Islet of Langerhans (tissue), 1 donor: ENCODE measurements around the gene DLX4.

ENCODE experiments used
- FAIRE-seq: peaks from one replicate; lab custom pipeline; 2011; peaks lifted over from hg19 to GRCh38; lab: Jason Lieb, UNC

DLX4 gene

GRCh38 chr17:49968405-49969133 is 421 bp upstream of the DLX4 start:
- no peak for FAIRE-seq

DNA sequence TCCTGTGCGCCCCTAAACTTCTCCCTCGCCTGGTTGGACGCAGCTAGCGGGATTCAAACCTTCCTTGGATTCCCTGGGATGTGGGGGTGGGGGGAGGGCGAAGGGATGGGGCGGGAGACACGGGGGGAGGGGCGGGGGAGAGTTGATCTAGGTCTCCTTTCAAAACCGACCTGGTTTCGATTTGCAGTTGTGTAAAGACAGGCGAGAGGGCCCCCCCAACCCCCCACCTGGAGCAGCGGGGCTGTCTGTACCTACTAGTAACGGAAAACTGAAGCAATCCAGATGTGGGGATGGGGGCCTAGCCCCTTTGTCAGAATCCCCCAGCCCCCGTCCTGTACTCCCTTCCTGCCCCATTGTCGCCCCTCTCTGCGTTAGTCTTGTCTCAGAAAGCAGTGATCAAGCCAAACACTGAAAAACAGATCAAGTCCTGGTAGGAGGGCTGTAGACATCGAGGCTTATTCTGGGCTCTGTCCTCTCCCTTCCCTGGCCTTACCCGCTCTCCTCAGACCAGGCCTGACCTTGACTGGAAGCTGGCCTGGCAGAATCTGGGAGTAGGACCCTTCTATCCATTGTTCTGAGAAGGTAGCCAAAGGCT is 902 bp downstream of the DLX4 start:
- FAIRE-seq = no peak

DNA sequence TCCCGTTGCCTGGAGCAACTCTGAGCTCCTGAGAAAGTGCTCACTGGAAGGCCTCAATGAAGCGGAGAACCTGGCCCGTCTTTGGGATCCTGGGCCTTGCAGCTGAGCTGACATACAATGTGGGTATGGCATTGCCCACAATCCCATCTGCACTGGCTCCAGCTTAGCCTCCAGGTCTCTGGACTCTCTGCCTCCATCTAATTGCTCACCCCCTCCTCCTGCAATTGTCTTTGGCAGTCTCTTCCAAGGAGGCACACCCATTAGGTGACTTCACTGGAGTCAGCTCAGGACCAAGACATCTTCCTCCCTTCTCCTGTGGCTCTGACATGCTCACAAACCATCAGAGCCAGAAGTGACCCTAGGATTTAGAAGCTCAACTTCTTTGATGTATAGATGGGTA is 1.5 kb downstream of the DLX4 start:
- FAIRE-seq = no peak

DNA sequence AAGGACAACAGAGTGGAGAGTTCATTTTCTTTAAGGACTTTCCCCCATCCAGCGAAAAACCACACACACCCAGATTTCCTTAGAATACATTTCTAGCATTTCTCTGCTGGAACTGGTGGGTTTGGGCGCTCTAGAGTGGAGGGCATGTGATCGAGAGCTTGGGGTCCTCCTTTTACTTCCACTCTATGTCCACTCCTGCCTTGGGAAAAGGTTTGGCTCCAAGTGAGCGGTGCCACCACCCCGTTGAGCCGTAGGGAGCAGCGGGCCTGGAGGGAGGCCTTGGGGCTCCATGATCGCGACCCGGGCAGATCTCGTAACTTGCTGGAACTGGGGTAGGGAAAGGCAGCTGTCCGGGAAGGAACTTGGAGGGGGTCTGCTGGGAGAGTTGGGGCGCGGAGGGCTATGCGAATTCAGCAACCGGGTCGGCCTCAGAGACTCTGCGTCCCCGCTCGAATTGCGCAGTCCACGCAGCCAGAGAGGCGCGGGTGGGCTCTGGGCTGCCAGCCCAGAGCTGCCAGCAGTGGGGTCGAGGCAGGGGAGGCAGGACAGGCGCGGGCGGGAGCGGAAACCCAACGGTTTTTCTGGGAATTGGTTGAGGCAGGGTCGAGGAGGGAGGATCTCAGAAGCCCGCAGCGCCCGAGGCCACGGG is 2.3 kb downstream of the DLX4 start:
- no peak for FAIRE-seq

DNA sequence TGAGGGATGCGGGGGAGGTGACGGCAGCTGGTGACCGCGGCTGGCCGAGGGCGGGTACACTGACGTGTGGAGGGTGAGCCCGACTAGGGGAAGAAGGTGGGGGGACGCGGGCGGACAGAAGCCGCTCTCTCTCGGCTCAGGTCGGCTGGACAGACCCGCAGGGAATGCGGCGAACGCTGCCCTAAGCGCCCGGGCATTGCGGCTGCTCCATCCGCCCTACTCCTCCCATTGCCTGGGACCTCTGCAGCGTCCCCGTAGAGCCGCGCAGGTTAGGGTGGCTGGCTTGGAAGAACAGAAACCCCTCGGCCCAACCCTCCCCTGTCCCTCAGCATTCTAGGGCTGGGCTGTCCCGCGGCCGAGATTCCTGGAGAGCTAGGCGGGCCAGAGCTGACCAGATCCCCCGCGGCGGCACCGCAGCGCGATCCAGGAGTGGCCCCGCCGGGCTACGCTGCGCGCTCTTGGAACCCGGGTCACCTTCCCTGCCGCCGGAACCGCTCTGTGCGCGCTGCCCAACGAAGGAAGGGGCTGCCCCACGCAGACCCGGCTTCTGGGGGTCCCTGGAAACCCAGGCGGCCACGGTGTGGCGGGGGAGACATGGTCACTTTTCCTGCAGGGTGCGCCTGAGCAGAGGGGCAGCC is 3.0 kb downstream of the DLX4 start:
- FAIRE-seq = no peak

GRCh38 chr17:49972486-49973270 is 3.7 kb downstream of the DLX4 start:
- no peak for FAIRE-seq

- FAIRE-seq = no peak
Observed at GRCh38 chr17:49973271-49973615, 4.3 kb downstream of the DLX4 start.

DNA sequence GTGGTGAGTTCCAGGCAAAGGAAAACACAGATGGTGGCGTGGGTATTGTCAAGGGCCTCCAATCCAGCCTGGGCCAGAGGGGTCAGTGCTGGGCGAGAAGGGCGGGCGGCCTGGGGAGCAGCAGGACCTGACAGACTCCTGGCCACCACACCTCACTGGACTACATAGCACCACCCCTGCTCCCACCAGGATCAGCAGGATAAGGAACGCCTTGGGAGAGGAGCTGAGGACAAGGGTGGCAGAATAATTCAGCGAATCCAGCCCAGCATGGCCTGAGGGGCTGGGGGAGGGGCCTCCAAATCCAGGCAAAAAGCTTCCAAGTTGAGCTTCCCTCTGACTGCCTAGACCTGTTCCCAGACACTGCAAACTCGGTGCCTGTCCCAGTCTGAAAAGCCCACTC is 6.5 kb downstream of the DLX4 start:
- FAIRE-seq = no peak

GRCh38 chr17:49976163-49976827 is 7.3 kb downstream of the DLX4 start:
- no peak for FAIRE-seq

GRCh38 chr17:49976828-49977202 is 7.8 kb downstream of the DLX4 start:
- no peak for FAIRE-seq

- no peak for FAIRE-seq
Observed at GRCh38 chr17:49977463-49978389, 8.7 kb downstream of the DLX4 start.

DNA sequence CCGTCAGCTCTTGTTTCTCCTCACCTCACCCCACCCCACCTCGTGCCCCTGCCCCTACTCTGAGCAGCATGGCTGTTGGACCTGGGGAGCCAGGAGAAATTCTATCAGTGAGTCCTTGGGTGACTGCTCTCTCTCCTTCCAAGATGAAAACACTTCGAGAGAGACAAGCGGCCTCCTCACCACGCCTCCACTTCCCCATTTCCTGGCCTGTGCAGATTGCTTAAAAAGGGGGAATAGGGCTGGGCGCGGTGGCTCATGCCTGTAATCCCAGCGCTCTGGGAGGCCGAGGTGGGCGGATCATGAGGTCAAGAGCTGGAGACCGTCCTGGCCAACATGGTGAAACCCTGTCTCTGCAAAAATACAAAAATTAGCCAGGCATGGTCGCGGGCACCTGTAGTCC is 9.5 kb downstream of the DLX4 start:
- FAIRE-seq = no peak

DNA sequence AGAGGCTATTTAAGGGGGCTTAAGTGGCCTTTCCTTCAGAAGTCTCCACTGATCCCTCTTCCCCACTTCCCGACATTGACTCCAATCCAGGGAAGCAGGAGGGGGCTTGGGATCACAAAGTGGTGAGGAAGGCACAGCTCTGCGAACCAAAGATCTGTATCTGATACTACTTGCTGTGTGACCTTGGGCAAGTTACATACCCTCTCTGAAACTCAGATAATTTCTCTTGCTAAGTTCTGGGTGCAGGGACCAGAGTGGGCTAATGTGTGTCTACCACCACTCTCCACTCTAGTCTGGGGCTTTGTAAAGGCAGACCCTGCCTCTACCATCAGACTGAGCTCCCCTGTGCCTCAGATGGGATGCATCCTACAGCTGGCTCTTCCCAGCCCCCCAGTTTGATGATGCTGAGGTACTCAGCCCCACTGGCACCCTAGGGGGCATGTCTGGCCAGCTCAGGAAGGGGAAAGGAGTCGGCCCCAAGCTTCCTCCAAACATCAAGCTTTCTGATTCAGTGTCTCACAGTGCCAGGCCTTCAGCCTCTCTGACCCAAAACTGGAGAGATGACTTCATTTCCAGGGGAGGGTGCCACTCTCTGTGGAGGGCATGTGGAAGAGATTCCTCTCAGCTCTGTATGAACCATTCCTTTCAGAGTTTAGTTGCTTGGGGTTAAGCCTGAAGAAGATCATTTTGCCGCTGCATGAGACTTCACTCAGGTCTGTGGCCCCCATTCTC is 10.9 kb downstream of the DLX4 start:
- no peak for FAIRE-seq

DNA sequence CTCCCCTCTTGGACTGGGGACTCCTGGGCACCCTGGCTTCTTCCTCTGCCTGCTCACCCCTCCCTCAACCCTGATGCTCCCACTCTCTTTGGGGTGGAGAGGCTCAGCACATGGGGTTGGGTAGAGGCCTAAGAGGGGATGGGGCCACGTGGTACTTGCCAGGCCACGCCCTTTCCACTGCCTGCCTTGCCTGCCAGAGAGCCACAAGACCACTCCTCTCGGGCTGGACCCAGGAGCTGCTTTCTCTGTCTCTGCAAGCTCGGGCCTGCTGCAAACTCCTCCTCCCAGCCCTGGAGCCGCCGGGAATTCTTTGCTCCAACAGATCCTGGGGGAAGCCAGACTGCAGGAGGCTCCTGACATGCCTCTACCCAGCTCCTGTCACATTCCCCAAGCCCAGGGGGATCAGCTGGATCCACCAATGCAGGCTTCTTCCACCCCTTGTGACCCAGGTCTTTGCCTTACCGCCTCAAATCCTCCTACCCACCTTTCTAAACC is 11.8 kb downstream of the DLX4 start:
- FAIRE-seq = no peak

- FAIRE-seq = no peak
Observed at GRCh38 chr17:49984283-49984682, 15.3 kb downstream of the DLX4 start.

GRCh38 chr17:49984776-49985175 is 15.8 kb downstream of the DLX4 start:
- no peak for FAIRE-seq

DNA sequence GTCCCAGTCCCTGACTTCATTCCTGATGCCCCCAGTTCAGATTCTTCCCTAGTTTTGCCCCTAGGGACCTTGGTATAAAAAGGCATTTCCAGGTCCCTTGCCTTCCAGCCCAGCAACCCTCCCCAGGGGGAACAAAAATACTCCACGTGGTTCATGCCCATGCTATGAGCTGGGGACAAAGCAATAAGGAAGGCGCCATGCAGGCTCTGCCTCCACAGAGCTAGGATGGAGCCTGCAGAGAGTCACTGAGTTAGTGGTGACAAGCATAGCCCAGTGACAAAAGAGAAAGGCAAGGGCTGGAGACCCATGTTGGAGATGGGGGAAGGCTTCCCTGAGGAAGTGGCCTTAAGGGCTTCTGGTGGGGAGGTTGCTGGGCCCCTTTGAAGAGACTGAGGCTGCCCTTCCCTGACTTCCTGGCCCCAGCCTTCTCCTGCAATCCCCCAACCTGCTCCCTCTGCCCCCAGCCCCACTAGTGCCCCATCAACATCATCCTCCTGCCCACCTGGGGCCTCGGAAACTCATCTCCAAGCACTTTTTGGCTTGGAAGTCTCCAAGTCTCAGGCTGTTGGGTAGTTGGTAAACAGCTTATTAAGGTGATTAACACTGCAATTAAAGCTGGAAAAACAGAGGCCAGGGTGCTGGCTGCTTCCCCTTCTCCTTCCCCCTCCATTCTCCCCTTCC is 16.5 kb downstream of the DLX4 start:
- FAIRE-seq = no peak

GRCh38 chr17:49986396-49987289 is 17.7 kb downstream of the DLX4 start:
- FAIRE-seq = no peak

GRCh38 chr17:49987290-49987585 is 18.2 kb downstream of the DLX4 start:
- FAIRE-seq = no peak
